ENCODE results near the gene NTRK3.

GRCh38 chr15:88115486-88116152 lies 140.9 kb downstream of the NTRK3 start:
- TF ChIP-seq POLR2A (IDR thresholded peaks at IDR 0.05) = no peak
- TF ChIP-seq CTCF (IDR thresholded peaks at IDR 0.05) = no peak
- no peak for TF ChIP-seq EP300 (IDR thresholded peaks at IDR 0.05)
- no peak for TF ChIP-seq POLR2AphosphoS5 (IDR thresholded peaks at IDR 0.05)

All from upper lobe of left lung (tissue), 4 donors.